ENCODE data around the gene EPHA6.

Gene EPHA6

DNA sequence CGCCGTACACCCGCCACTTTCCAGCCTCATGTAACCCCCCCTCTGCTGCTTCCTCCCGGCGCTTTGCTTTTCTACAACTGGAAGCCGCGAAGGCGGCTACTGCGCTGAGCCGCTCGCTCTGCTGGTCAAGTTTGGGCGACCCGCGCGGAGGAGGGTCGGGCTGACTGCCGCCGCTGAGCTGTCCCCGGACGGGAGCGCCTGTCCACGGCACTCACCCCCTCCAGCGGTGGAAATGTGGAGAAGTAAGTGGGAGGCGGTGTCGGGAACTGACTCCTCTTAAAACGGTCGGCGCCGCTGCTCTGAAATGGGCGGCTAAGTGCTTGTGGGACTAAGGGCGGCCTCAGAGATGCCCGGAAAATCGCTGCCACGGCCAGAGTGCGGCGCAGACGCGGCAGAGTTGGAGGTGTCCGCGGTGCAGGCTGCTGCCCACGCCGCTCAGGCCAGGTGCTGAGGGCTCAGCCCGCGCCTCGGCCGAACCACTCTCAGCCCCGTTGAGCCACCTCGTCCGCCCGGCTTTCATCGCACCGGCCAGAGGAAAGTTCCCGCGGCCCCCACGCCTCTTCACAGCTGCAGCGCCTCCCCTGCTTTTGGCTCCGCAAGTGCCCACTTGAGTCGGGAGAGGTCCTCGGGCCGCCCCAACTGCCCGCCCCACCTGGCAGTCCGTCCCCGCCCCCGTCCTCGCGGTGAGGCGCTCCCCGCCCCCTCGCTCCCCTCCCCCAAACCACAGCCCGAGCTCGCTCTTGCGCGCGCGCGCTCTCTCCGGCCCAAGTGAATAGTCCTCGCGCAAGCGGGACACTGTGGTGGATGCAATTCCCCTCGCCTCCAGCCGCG lies at the start of gene EPHA6:
EPHA6 (plus strand) TSS at position 775 of the 831 bp plus-strand sequence.
- Histone ChIP-seq H3K4me2 (ENCODE audit: low read length) (no peak within 1 kb of the TSS), H3K4me3 (ENCODE audit: low read depth, low read length, poor library complexity, severe bottlenecking) (no peak within 1 kb of the TSS), H3F3A (ENCODE audit: insufficient read depth, low read length) (no peaks in the 10 kb centered on the region), H3K36me3 (ENCODE audit: insufficient read depth, low read length) (no peaks in the 10 kb centered on the region), H2AFZ (ENCODE audit: low read length) (no peak within 1 kb of the TSS), H4K20me1 (ENCODE audit: insufficient read depth, low read length) (no peaks in the 10 kb centered on the region), H3K27me3 (ENCODE audit: insufficient read depth, low read length) (no peaks in the 10 kb centered on the region), H3K27ac (ENCODE audit: low read depth, low read length, poor library complexity, severe bottlenecking) (no peak within 1 kb of the TSS), H3K9me3 (ENCODE audit: low read length) (no peaks in the 10 kb centered on the region), H3K9ac (ENCODE audit: low read length) (no peak within 1 kb of the TSS), H3K79me2 (ENCODE audit: insufficient read depth, low read length) (no peaks in the 10 kb centered on the region), H3K9me2 (ENCODE audit: low read depth, low read length) (no peaks in the 10 kb centered on the region), H3K4me1 (ENCODE audit: insufficient read depth, low read length, severe bottlenecking) (no peaks in the 10 kb centered on the region)
- no peak for TF ChIP-seq EZH2 (IDR thresholded peaks at IDR 0.05; ENCODE audit: borderline replicate concordance, low read length)
- TF ChIP-seq CTCF (IDR thresholded peaks at IDR 0.05; ENCODE audit: low read length) = no peak

DNA sequence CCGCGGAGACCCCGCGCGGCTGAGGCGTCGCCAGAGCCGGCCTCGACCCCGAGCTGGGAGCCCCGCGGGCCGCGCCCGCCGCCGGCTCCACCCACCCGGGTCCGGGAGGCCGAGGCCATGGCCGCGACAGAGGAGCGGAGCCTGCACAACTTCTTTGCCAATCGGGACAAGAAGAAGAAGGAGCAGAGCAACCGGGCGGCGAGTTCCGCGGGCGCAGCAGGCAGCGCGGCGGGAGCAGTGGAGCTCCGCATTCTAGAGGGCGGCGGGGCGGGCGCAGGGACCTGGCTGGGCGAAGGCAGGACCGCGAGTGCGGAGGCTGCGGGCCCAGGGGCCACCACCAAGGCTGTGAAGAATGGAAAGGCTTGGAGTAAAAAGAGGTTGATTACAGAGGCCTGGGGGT lies 37.6 kb upstream of the EPHA6 start:
- Histone ChIP-seq H2AFZ (ENCODE audit: low read length) (no peak overlapping the region), H3K4me2 (ENCODE audit: low read length) (no peak overlapping the region), H3K9me3 (ENCODE audit: low read length) (no peaks in the 10 kb centered on the region), H3K4me1 (ENCODE audit: insufficient read depth, low read length, severe bottlenecking) (no peaks in the 10 kb centered on the region), H4K20me1 (ENCODE audit: insufficient read depth, low read length) (no peaks in the 10 kb centered on the region), H3F3A (ENCODE audit: insufficient read depth, low read length) (no peaks in the 10 kb centered on the region), H3K9me2 (ENCODE audit: low read depth, low read length) (no peaks in the 10 kb centered on the region), H3K27me3 (ENCODE audit: insufficient read depth, low read length) (no peaks in the 10 kb centered on the region), H3K36me3 (ENCODE audit: insufficient read depth, low read length) (no peaks in the 10 kb centered on the region), H3K9ac (ENCODE audit: low read length) (no peak overlapping the region), H3K27ac (ENCODE audit: low read depth, low read length, poor library complexity, severe bottlenecking) (no peak overlapping the region), H3K4me3 (ENCODE audit: low read depth, low read length, poor library complexity, severe bottlenecking) (no peak overlapping the region), H3K79me2 (ENCODE audit: insufficient read depth, low read length) (no peaks in the 10 kb centered on the region)
- no peak for TF ChIP-seq CTCF (IDR thresholded peaks at IDR 0.05; ENCODE audit: low read length)
- TF ChIP-seq EZH2 (IDR thresholded peaks at IDR 0.05; ENCODE audit: borderline replicate concordance, low read length) = no peak

DNA sequence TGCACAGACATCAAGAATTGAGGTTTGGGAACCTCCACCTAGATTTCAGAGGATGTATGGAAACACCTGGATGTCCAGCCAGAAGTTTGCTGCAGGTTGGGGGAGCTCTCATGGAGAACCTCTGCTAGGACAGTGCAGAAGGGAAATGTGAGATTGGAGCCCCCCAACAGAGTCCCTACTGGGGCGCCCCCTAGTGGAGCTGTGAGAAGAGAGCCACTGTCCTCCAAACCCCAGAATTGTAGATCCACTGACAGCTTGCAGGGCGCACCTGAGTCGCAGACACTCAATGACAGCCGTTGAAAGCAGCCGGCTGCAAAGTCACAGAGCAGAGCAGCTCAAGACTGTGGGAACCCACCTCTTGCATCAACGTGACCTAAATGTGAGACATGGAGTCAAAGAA lies 34.6 kb upstream of the EPHA6 start:
- H3F3A ChIP-seq (ENCODE audit: insufficient read depth, low read length) = no peaks in the 10 kb centered on the region
- no peak overlapping the region for H3K4me3 ChIP-seq (ENCODE audit: low read depth, low read length, poor library complexity, severe bottlenecking)
- no peak overlapping the region for H3K27ac ChIP-seq (ENCODE audit: low read depth, low read length, poor library complexity, severe bottlenecking)
- H3K4me2 ChIP-seq (ENCODE audit: low read length) = no peak overlapping the region
- H2AFZ ChIP-seq (ENCODE audit: low read length) = no peak overlapping the region
- H3K9me2 ChIP-seq (ENCODE audit: low read depth, low read length) = no peaks in the 10 kb centered on the region
- no peaks in the 10 kb centered on the region for H3K36me3 ChIP-seq (ENCODE audit: insufficient read depth, low read length)
- H3K4me1 ChIP-seq (ENCODE audit: insufficient read depth, low read length, severe bottlenecking) = no peaks in the 10 kb centered on the region
- TF ChIP-seq EZH2 (IDR thresholded peaks at IDR 0.05; ENCODE audit: borderline replicate concordance, low read length) (no peak), CTCF (IDR thresholded peaks at IDR 0.05; ENCODE audit: low read length) (peak; percentile 40; the same call in 1 of the 2 replicates)
- no peaks in the 10 kb centered on the region for H3K79me2 ChIP-seq (ENCODE audit: insufficient read depth, low read length)
- H4K20me1 ChIP-seq (ENCODE audit: insufficient read depth, low read length) = no peaks in the 10 kb centered on the region
- no peaks in the 10 kb centered on the region for H3K9me3 ChIP-seq (ENCODE audit: low read length)
- H3K9ac ChIP-seq (ENCODE audit: low read length) = no peak overlapping the region
- H3K27me3 ChIP-seq (ENCODE audit: insufficient read depth, low read length) = no peaks in the 10 kb centered on the region

Data from OCI-LY1 (cell line).